Measurements from ENCODE around the gene SRR. TPM values are rescaled to one million over a fixed set of nuclear protein-coding genes. Genes with fewer than 3 reads are reported as not detected.

The SRR gene
- total RNA-seq = 12.2 and 15.0 TPM in 2 replicates

DNA sequence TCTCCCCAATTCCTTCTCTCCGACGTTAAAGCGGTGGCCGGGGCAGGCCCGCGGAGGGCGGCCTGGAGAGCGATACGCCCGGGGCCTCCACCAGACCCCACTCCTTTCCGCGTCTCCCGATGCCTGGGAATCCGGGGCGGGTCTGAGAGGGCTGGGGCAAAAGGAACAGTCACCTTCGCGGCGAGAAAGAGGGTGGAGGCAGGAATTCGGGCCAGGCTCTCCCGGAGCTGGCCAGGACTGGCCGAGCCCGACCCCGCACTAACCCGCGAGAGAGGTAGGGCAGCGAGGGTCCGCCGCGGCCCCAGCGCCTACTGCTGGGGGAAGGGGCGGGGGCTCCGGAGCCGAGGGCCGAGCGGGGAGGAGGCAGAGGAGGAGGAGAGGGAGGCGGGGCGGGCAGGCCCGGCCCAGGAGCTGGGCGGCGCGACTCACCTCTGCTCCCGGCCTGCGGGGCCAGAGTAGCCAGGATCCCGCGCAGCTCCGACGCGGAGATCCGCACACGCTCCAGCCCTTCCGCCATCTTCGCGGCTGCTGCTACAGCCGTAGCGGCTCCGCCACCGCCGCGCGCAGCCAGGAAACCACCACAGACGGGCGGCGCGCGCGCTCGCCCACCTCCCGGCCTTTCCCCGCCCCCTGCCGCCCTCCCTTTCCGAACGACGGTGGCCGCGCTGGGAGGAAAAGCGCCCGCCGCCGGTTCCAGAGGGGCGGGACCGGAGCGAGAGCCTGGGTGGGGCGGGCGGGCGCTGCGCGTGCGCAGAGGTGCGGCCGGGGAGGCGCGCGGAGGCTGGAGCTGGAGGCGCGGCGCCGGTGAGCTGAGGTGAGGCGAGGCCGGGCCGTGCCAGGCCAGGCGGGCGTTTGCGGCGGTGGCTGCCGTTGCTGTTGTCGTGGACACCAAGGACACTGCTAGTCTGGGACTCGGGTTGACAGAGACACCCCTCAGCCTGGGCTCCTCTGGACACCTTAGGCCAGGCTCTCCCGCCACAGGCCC, at the start of gene SRR, which contains the start of gene SMG6:
SRR (plus strand) TSS at position 747 of the 985 bp plus-strand sequence. CDS start 11,611 bp downstream, outside the sequence.
SMG6 (minus strand) TSS at position 582 of the 985 bp plus-strand sequence; CDS start at position 517, 65 bp downstream.

DNA sequence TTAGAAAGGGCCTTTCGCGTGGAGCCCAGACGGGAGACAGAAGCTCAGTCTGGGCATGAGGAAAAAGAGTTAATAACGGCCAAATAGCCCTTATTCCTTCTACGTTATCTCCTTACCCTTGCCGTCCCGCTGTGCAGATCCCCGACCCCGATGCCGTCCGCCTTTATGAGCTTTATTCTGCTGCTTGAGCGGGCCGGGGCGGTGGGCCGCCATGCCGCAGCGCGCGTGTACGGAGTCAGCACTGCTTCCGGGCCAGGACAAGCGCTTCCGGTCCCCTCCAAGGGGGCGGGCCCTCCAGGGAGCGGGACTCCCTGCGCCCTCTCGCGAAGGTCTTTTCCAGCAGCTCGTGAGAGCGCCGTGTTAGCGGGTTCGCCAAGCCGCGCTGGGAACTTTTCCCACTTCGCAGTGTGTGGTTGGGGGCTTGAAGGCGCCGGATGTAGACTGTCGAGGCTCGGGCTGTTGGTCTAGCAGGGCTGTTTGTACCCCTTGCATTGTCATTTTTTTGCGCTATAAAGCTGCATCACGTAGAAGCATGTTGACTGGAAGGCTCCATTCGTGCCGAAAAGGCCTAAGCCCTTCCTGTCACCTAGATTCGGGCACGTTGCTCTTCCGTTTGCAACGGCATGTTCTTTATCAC, 32.6 kb downstream of the SRR start, which contains the start of gene TSR1:
TSR1 (minus strand) TSS at position 243 of the 637 bp plus-strand sequence; CDS start at position 213, 30 bp downstream.

GRCh38 chr17:2336852-2337543, 33.2 kb downstream of the SRR start, which contains the start of gene SGSM2:
Gene SGSM2 (plus strand): TSS chr17:2337501. CDS start chr17:2337689, 188 bp downstream.

Other genes starting within 250 kb of the SRR start
- 50.0 and 69.6 TPM in 2 replicates for gene HIC1, start 248.8 kb upstream of the SRR start, total RNA-seq
- 20.5 and 29.8 TPM in 2 replicates for gene SMG6, start 165 bp upstream of the SRR start, total RNA-seq
- gene TSR1, start 32.5 kb downstream of the SRR start, total RNA-seq = 26.5 and 40.1 TPM in 2 replicates
- 31.7 and 36.5 TPM in 2 replicates for gene SGSM2, start 33.6 kb downstream of the SRR start, total RNA-seq
- 3.3 and 3.4 TPM in 2 replicates for gene MNT, start 97.1 kb downstream of the SRR start, total RNA-seq
- 9.4 and 11.0 TPM in 2 replicates for gene METTL16, start 207.9 kb downstream of the SRR start, total RNA-seq

All from dermis lymphatic vessel endothelial cell (primary cell).